Keratinocyte (primary cell): ENCODE data around the gene C1RL. TPM values are rescaled to one million over a fixed set of nuclear protein-coding genes. Genes with fewer than 3 reads are reported as not detected.

ENCODE experiments used
- DNase-seq: peaks from one replicate; pipeline ENCODE4 v3.0.0-alpha.2; 2011; ENCODE audit warnings: low read depth, missing footprints, low spot score
- FAIRE-seq: peaks from 2 replicates; lab custom pipeline; 2011; peaks lifted over from hg19 to GRCh38; lab: Jason Lieb, UNC
- H2AFZ ChIP-seq: 2 replicates; pipeline ENCODE4 v1.6.0; 2012; ENCODE audit warnings: low read length, control low read depth, inconsistent platforms; ENCODE audit not compliant: control insufficient read depth
- H3K27ac ChIP-seq: 2 replicates; pipeline ENCODE4 v1.5.1; 2011; ENCODE audit warnings: low read length; ENCODE audit not compliant: control insufficient read depth, insufficient read depth
- H3K27me3 ChIP-seq: 3 replicates; pipeline ENCODE4 v1.6.0; 2011; ENCODE audit warnings: low read length; ENCODE audit not compliant: control insufficient read depth, insufficient read depth; ENCODE audit errors: extremely low read depth
- H3K36me3 ChIP-seq, 2 experiments: 2 replicates in 1 of 2; 3 replicates in 1 of 2; pipeline ENCODE4 v1.5.1; 2011; ENCODE audit warnings: low read length in 2 of 2, mild to moderate bottlenecking in 1 of 2; ENCODE audit not compliant: control insufficient read depth in 2 of 2, insufficient read depth in 2 of 2; ENCODE audit errors: extremely low read depth in 1 of 2
- H3K4me1 ChIP-seq: 3 replicates; pipeline ENCODE4 v1.5.1; 2011; ENCODE audit warnings: low read length; ENCODE audit not compliant: control insufficient read depth, insufficient read depth; ENCODE audit errors: extremely low read depth
- H3K4me2 ChIP-seq: 3 replicates; pipeline ENCODE4 v1.6.0; 2011; ENCODE audit warnings: low read depth, low read length; ENCODE audit not compliant: control insufficient read depth, insufficient read depth; ENCODE audit errors: extremely low read depth
- H3K4me3 ChIP-seq, 3 experiments: fragments of 200-600 bp in 1 of 3; sonication (generic) in 1 of 3; 2 replicates in 2 of 3; 3 replicates in 1 of 3; pipeline ENCODE4 v1.5.1; 2011 to 2016; ENCODE audit warnings: low read length in 3 of 3, mild to moderate bottlenecking in 3 of 3, control low read depth in 2 of 3, inconsistent platforms in 1 of 3, low read depth in 1 of 3, mixed read lengths in 1 of 3, mixed run types in 1 of 3, moderate library complexity in 1 of 3; ENCODE audit not compliant: control insufficient read depth in 2 of 3, insufficient read depth in 2 of 3; ENCODE audit errors: extremely low read depth in 1 of 3
- H3K79me2 ChIP-seq: 2 replicates; pipeline ENCODE4 v1.6.0; 2012; ENCODE audit warnings: low read length; ENCODE audit not compliant: control insufficient read depth, insufficient read depth
- H3K9ac ChIP-seq: 3 replicates; pipeline ENCODE4 v1.6.0; 2011; ENCODE audit warnings: low read length; ENCODE audit not compliant: control insufficient read depth, insufficient read depth; ENCODE audit errors: extremely low read depth
- H3K9me1 ChIP-seq: 3 replicates; pipeline ENCODE4 v1.6.0; 2011; ENCODE audit warnings: low read length; ENCODE audit not compliant: control insufficient read depth, insufficient read depth; ENCODE audit errors: extremely low read depth
- H3K9me3 ChIP-seq: 2 replicates; pipeline ENCODE4 v1.5.1; 2012; ENCODE audit warnings: low read depth, low read length; ENCODE audit not compliant: control insufficient read depth
- H4K20me1 ChIP-seq: 3 replicates; pipeline ENCODE4 v1.6.0; 2011; ENCODE audit warnings: low read length; ENCODE audit not compliant: control insufficient read depth, insufficient read depth; ENCODE audit errors: extremely low read depth
- EZH2 ChIP-seq: IDR thresholded peaks from one replicate; pipeline ENCODE4 v1.6.1; 2012; ENCODE audit warnings: inconsistent platforms, mild to moderate bottlenecking, low read length, moderate library complexity
- dilution Hi-C: fragments of 300-500 bp; cut with MboI; formaldehyde crosslinking; loops from one replicate; pipeline ENCODE4 v1.7.0; 2020; ENCODE audit warnings: low sequenced_read_pairs; ENCODE audit not compliant: extremely low pct_ligation_motif_present
- polyA plus RNA-seq, 5 experiments: library from polyadenylated mRNA; depleted of rRNA in 3 of 5; stranded (reverse) in 3 of 5; stranded (forward) in 1 of 5; unstranded in 1 of 5; fragments of >200 nt; gene quantifications; 1 replicate in 1 of 5; 2 replicates in 3 of 5; 3 replicates in 1 of 5; pipeline versions ENCODE4 v1.2.1 to v1.2.3, GENCODE V29; 2011 to 2012; ENCODE audit warnings: missing spikeins in 2 of 5, low read depth in 1 of 5, low replicate concordance in 1 of 5
- TF ChIP-seq, protein P1 (sequence below), 3 experiments: IDR thresholded peaks in 1 of 3; conservative IDR thresholded peaks in 1 of 3; optimal IDR thresholded peaks in 1 of 3; 2 replicates in 2 of 3; 3 replicates in 1 of 3; pipeline versions ENCODE3 to v1.5.1; 2011; ENCODE audit warnings: low read length in 3 of 3, mild to moderate bottlenecking in 3 of 3, moderate library complexity in 2 of 3, control low read depth in 1 of 3, inconsistent platforms in 1 of 3; ENCODE audit not compliant: insufficient read depth in 2 of 3; ENCODE audit errors: extremely low read depth in 1 of 3

Gene C1RL
- polyA plus RNA-seq, 1 donor (not counting 4 experiments of a cell fraction or from before 2014, with no cell fraction given) = 9.3 TPM

- dilution Hi-C loops = no loop called here
- Histone ChIP-seq H3K27me3 (no peaks in the 10 kb centered on the region), H3K9me1 (no peaks in the 10 kb centered on the region), H3K27ac (no peak overlapping the region), H4K20me1 (peaks cover 3% of the 10 kb centered on the region), H3K36me3 (peaks cover 0 to 21% of the 10 kb centered on the region in 2 experiments), H2AFZ (no peak overlapping the region), H3K4me1 (no peaks in the 10 kb centered on the region), H3K9me3 (no peaks in the 10 kb centered on the region), H3K9ac (no peak overlapping the region), H3K4me3 (no peak overlapping the region), H3K79me2 (peaks cover 4% of the 10 kb centered on the region), H3K4me2 (no peak overlapping the region)
- FAIRE-seq (no peak), DNase-seq (no peak)
- no peak for TF ChIP-seq EZH2
- TF ChIP-seq, protein P1, sequence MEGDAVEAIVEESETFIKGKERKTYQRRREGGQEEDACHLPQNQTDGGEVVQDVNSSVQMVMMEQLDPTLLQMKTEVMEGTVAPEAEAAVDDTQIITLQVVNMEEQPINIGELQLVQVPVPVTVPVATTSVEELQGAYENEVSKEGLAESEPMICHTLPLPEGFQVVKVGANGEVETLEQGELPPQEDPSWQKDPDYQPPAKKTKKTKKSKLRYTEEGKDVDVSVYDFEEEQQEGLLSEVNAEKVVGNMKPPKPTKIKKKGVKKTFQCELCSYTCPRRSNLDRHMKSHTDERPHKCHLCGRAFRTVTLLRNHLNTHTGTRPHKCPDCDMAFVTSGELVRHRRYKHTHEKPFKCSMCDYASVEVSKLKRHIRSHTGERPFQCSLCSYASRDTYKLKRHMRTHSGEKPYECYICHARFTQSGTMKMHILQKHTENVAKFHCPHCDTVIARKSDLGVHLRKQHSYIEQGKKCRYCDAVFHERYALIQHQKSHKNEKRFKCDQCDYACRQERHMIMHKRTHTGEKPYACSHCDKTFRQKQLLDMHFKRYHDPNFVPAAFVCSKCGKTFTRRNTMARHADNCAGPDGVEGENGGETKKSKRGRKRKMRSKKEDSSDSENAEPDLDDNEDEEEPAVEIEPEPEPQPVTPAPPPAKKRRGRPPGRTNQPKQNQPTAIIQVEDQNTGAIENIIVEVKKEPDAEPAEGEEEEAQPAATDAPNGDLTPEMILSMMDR (optimal IDR thresholded peaks at IDR 0.05 in 1 of 3, IDR thresholded peaks at IDR 0.05 in 1 of 3, conservative IDR thresholded peaks at IDR 0.05 in 1 of 3; ENCODE audit: extremely low read depth in 1 of 3, insufficient read depth in 2 of 3, low read length in 3 of 3) = no peak
Observed at GRCh38 chr12:7101694-7102131, 7.3 kb downstream of the C1RL start.

GRCh38 chr12:7101047-7101693 is 7.8 kb downstream of the C1RL start:
- H4K20me1 ChIP-seq = peaks cover 3% of the 10 kb centered on the region
- TF ChIP-seq, protein P1 (optimal IDR thresholded peaks at IDR 0.05 in 1 of 3, IDR thresholded peaks at IDR 0.05 in 1 of 3, conservative IDR thresholded peaks at IDR 0.05 in 1 of 3; ENCODE audit: extremely low read depth in 1 of 3, insufficient read depth in 2 of 3, low read length in 3 of 3) = no peak
- no peak for TF ChIP-seq EZH2
- FAIRE-seq = no peak

More at GRCh38 chr12:7101047-7101693, 7.8 kb downstream of the C1RL start:
- no peak overlapping the region for H3K9ac ChIP-seq
- H3K9me3 ChIP-seq = no peaks in the 10 kb centered on the region
- H3K4me3 ChIP-seq = no peak overlapping the region
- H3K79me2 ChIP-seq = peaks cover 2% of the 10 kb centered on the region
- no peaks in the 10 kb centered on the region for H3K27me3 ChIP-seq
- H3K4me1 ChIP-seq = no peaks in the 10 kb centered on the region
- no peak for DNase-seq
- no peak overlapping the region for H3K27ac ChIP-seq
- H3K4me2 ChIP-seq = no peak overlapping the region
- H3K36me3 ChIP-seq = peaks cover 0 to 22% of the 10 kb centered on the region in 2 experiments
- dilution Hi-C loops = no loop called here
- no peaks in the 10 kb centered on the region for H3K9me1 ChIP-seq
- no peak overlapping the region for H2AFZ ChIP-seq
